ENCODE data around the gene MYO10.

MYO10 gene

GRCh38 chr5:16889972-16890519 lies 46.0 kb downstream of the MYO10 start (continued):
- TF ChIP-seq ELK4 (IDR thresholded peaks at IDR 0.05; ENCODE audit: borderline replicate concordance, low read depth, low read length) (no peak), SETDB1 (IDR thresholded peaks at IDR 0.05; ENCODE audit: insufficient read length, low read length) (no peak), ZNF354C (tag by site-specific recombination; IDR thresholded peaks at IDR 0.05; ENCODE audit: borderline replicate concordance, low read depth) (no peak), ZNF658 (tag by site-specific recombination; IDR thresholded peaks at IDR 0.05) (no peak), ZNF223 (tag by site-specific recombination; IDR thresholded peaks at IDR 0.05) (no peak), ZSCAN23 (tag by site-specific recombination; IDR thresholded peaks at IDR 0.05) (no peak), ZNF362 (tag by site-specific recombination; IDR thresholded peaks at IDR 0.05) (0 out of 2 replicates have a peak, but pooled peaks have one; percentile 35), ZNF433 (tag by site-specific recombination; IDR thresholded peaks at IDR 0.05; ENCODE audit: low read depth) (no peak), WT1 (tag by site-specific recombination; IDR thresholded peaks at IDR 0.05) (no peak)

- Histone ChIP-seq H3K4me3 (ENCODE audit: low read depth, low read length) (no peak overlapping the region), H3K27ac (ENCODE audit: extremely low read depth, low read depth, low read length) (peak overlapping the region; percentile 74), H3K9me3 (ENCODE audit: control insufficient read depth, insufficient read depth, low read depth, low read length) (no peaks in the 10 kb centered on the region), H3K4me1 (ENCODE audit: control insufficient read depth, insufficient read depth, low read length) (peaks cover 60% of the 10 kb centered on the region), H3K36me3 (ENCODE audit: control insufficient read depth in 2 of 2, insufficient read depth in 1 of 2, low read length in 2 of 2) (no peaks in the 10 kb centered on the region)
- ChIA-PET CTCF (interaction anchor here (0.7 to 1.2 kb wide), 2 partner anchors 34 to 98 kb away, joined by 4 to 5 read pairs; no protein-coding TSS in a partner anchor), POLR2A (interaction anchor here (0.7 kb wide), 1 partner anchor 130 kb away, joined by 3 read pairs; no protein-coding TSS in a partner anchor)
- TF ChIP-seq ZNF341 (tag by site-specific recombination; IDR thresholded peaks at IDR 0.05; ENCODE audit: low read depth) (peak; percentile 41), ZNF37A (tag by site-specific recombination; IDR thresholded peaks at IDR 0.05) (no peak), ZNF747 (tag by site-specific recombination; IDR thresholded peaks at IDR 0.05) (no peak), ZNF76 (tag by site-specific recombination; IDR thresholded peaks at IDR 0.05; ENCODE audit: borderline replicate concordance, low read depth) (no peak; the same call in 1 of the 2 replicates), PRDM2 (tag by site-specific recombination; IDR thresholded peaks at IDR 0.05; ENCODE audit: borderline replicate concordance) (no peak), ZNF518A (tag by site-specific recombination; conservative IDR thresholded peaks at IDR 0.05; ENCODE audit: low read depth) (peak; percentile 55; the same call in 1 of the 2 replicates), ZBTB8A (tag by site-specific recombination; IDR thresholded peaks at IDR 0.05) (peak; percentile 71), ZNF639 (tag by site-specific recombination; IDR thresholded peaks at IDR 0.05) (no peak), ZNF2 (tag by site-specific recombination; IDR thresholded peaks at IDR 0.05) (peak; percentile 71), ZNF776 (tag by site-specific recombination; IDR thresholded peaks at IDR 0.05; ENCODE audit: borderline replicate concordance) (no peak)
Observed at GRCh38 chr5:16889203-16889971, 46.7 kb downstream of the MYO10 start.
